ENCODE data around the gene PYURF.

- TF ChIP-seq CTCF (conservative IDR thresholded peaks at IDR 0.05; ENCODE audit: low read depth, low read length) (no peak), EZH2 (IDR thresholded peaks at IDR 0.05; ENCODE audit: low read length, unreplicated experiment) (no peak)
These were observed 45.3 kb downstream of the PYURF start for GRCh38 chr4:88478247-88478646.

Data from PC-3 (cell line).